ENCODE data around the gene GRIN3B.
A peak's percentile ranks its signal among the peaks of the same experiment; 100 is the strongest.

GRCh38 chr19:1016647-1017114, 16.5 kb downstream of the GRIN3B start:
- TF ChIP-seq CTCF (tag by site-specific recombination; IDR thresholded peaks at IDR 0.05) (no peak), ZNF677 (tag by site-specific recombination; IDR thresholded peaks at IDR 0.05) (no peak), REPIN1 (tag by site-specific recombination; IDR thresholded peaks at IDR 0.05; ENCODE audit: low read depth) (no peak), ZNF266 (tag by site-specific recombination; IDR thresholded peaks at IDR 0.05; ENCODE audit: low read depth) (no peak), ZBTB7A (tag by site-specific recombination; IDR thresholded peaks at IDR 0.05; ENCODE audit: low read depth) (no peak), ZNF10 (tag by site-specific recombination; IDR thresholded peaks at IDR 0.05) (0 out of 2 replicates have a peak, but pooled peaks have one; percentile 31)
